A549 (cell line): ENCODE results near the gene CD68.

Experiments used
- CBX2 ChIP-seq: fragments of 200-600 bp; sonication (generic); IDR thresholded peaks from 2 replicates; pipeline ENCODE4 v1.6.1; 2016; ENCODE audit warnings: low read depth, mild to moderate bottlenecking, borderline replicate concordance
- CHD2 ChIP-seq: fragments of 150-350 bp; IDR thresholded peaks from 2 replicates; pipeline ENCODE4 v1.6.1; 2014; ENCODE audit warnings: low read length; ENCODE audit not compliant: partially characterized antibody
- HDAC2 ChIP-seq: fragments of 200-600 bp; sonication (generic); IDR thresholded peaks from 2 replicates; pipeline ENCODE4 v1.6.1; 2016
- HEYL ChIP-seq: fragments of 250-450 bp; sonication (Bioruptor Pico); IDR thresholded peaks from 2 replicates; pipeline ENCODE4 v1.8.0; 2021; ENCODE audit warnings: mild to moderate bottlenecking, moderate library complexity
- JUNB ChIP-seq: fragments of >200 bp; sonication (Bioruptor Twin); formaldehyde crosslinking; IDR thresholded peaks from 2 replicates; pipeline ENCODE4 v1.6.1; 2016
- MYC ChIP-seq: IDR thresholded peaks from 2 replicates; pipeline ENCODE4 v1.6.1; 2012; ENCODE audit warnings: mild to moderate bottlenecking, inconsistent platforms, low read length, improper control_type of control experiment, borderline replicate concordance
- NFE2L2 ChIP-seq: fragments of 150-350 bp; conservative IDR thresholded peaks from 2 replicates; pipeline ENCODE4 v1.6.1; 2014; ENCODE audit warnings: low read length
- POLR2A ChIP-seq: IDR thresholded peaks from 2 replicates; pipeline ENCODE4 v1.6.1; 2012; ENCODE audit warnings: mild to moderate bottlenecking, low read length
- RCOR1 ChIP-seq: fragments of 150-350 bp; IDR thresholded peaks from 2 replicates; pipeline ENCODE4 v1.6.1; 2014; ENCODE audit warnings: antibody characterized with exemption, low read length, low read depth
- TF ChIP-seq, protein P1 (sequence below): fragments of >200 bp; sonication (Bioruptor Twin); formaldehyde crosslinking; IDR thresholded peaks from 3 replicates; pipeline ENCODE4 v1.5.1; 2016
- TF ChIP-seq, protein P2 (sequence below): fragments of 200-600 bp; sonication (generic); IDR thresholded peaks from 2 replicates; pipeline ENCODE4 v1.6.1; 2016; ENCODE audit warnings: antibody characterized with exemption, mild to moderate bottlenecking, moderate library complexity
- TF ChIP-seq, protein P3 (sequence below): fragments of 150-350 bp; IDR thresholded peaks from 2 replicates; pipeline ENCODE4 v1.6.1; 2014; ENCODE audit warnings: low read depth, mild to moderate bottlenecking, low read length
- TF ChIP-seq, protein P4 (sequence below): IDR thresholded peaks from 2 replicates; pipeline ENCODE4 v1.6.1; 2012

DNA sequence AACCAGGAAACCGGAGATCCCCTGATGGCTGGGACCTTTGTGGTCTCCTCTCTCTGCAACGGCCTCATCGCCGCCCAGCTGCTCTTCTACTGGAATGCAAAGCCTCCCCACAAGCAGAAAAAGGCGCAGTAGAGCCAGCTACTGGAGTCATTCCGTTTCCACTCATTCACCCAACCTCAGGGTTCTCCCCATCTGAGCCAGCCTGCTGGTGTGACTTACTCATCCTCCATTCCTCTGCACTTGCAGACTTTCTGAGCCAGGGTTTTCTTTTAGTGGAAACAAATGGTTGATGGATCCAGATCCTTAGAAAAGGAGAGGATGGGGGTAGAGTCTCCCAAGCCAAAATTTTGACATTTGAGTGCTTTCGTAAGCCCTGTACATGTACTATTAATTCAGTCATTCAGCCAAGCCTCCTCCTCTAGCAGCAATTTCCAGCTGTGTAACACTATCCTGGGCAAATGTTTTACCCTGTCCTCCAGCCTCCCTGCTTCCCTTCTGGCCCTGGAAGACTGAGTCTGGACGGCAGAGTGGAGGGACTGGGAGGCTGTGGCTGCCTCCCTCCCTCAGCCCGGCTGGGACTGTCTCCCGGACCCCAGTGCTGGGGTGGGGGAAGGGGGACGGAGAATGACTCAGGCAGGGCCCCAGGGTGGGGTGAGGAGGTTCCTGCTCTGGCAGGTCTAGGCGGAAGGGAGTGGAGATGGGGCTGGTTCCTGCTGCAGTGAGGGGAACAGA is 8.1 kb downstream of the CD68 start:
- TF ChIP-seq, protein P1, sequence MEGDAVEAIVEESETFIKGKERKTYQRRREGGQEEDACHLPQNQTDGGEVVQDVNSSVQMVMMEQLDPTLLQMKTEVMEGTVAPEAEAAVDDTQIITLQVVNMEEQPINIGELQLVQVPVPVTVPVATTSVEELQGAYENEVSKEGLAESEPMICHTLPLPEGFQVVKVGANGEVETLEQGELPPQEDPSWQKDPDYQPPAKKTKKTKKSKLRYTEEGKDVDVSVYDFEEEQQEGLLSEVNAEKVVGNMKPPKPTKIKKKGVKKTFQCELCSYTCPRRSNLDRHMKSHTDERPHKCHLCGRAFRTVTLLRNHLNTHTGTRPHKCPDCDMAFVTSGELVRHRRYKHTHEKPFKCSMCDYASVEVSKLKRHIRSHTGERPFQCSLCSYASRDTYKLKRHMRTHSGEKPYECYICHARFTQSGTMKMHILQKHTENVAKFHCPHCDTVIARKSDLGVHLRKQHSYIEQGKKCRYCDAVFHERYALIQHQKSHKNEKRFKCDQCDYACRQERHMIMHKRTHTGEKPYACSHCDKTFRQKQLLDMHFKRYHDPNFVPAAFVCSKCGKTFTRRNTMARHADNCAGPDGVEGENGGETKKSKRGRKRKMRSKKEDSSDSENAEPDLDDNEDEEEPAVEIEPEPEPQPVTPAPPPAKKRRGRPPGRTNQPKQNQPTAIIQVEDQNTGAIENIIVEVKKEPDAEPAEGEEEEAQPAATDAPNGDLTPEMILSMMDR, result no peak
- no peak for TF ChIP-seq MYC
- TF ChIP-seq RCOR1, result no peak
- TF ChIP-seq HDAC2, result no peak
- TF ChIP-seq NFE2L2, result no peak
- TF ChIP-seq JUNB, result no peak
- no peak for TF ChIP-seq POLR2A
- TF ChIP-seq CBX2, result no peak
- TF ChIP-seq, protein P2, sequence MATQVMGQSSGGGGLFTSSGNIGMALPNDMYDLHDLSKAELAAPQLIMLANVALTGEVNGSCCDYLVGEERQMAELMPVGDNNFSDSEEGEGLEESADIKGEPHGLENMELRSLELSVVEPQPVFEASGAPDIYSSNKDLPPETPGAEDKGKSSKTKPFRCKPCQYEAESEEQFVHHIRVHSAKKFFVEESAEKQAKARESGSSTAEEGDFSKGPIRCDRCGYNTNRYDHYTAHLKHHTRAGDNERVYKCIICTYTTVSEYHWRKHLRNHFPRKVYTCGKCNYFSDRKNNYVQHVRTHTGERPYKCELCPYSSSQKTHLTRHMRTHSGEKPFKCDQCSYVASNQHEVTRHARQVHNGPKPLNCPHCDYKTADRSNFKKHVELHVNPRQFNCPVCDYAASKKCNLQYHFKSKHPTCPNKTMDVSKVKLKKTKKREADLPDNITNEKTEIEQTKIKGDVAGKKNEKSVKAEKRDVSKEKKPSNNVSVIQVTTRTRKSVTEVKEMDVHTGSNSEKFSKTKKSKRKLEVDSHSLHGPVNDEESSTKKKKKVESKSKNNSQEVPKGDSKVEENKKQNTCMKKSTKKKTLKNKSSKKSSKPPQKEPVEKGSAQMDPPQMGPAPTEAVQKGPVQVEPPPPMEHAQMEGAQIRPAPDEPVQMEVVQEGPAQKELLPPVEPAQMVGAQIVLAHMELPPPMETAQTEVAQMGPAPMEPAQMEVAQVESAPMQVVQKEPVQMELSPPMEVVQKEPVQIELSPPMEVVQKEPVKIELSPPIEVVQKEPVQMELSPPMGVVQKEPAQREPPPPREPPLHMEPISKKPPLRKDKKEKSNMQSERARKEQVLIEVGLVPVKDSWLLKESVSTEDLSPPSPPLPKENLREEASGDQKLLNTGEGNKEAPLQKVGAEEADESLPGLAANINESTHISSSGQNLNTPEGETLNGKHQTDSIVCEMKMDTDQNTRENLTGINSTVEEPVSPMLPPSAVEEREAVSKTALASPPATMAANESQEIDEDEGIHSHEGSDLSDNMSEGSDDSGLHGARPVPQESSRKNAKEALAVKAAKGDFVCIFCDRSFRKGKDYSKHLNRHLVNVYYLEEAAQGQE, result no peak
- TF ChIP-seq, protein P3, sequence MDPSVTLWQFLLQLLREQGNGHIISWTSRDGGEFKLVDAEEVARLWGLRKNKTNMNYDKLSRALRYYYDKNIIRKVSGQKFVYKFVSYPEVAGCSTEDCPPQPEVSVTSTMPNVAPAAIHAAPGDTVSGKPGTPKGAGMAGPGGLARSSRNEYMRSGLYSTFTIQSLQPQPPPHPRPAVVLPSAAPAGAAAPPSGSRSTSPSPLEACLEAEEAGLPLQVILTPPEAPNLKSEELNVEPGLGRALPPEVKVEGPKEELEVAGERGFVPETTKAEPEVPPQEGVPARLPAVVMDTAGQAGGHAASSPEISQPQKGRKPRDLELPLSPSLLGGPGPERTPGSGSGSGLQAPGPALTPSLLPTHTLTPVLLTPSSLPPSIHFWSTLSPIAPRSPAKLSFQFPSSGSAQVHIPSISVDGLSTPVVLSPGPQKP, result no peak
- no peak for TF ChIP-seq CHD2
- TF ChIP-seq HEYL (CRISPR knock-in tag), result no peak
- TF ChIP-seq, protein P4, sequence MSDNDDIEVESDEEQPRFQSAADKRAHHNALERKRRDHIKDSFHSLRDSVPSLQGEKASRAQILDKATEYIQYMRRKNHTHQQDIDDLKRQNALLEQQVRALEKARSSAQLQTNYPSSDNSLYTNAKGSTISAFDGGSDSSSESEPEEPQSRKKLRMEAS, result no peak
